ENCODE measurements around the gene GLDC.

The GLDC gene

DNA sequence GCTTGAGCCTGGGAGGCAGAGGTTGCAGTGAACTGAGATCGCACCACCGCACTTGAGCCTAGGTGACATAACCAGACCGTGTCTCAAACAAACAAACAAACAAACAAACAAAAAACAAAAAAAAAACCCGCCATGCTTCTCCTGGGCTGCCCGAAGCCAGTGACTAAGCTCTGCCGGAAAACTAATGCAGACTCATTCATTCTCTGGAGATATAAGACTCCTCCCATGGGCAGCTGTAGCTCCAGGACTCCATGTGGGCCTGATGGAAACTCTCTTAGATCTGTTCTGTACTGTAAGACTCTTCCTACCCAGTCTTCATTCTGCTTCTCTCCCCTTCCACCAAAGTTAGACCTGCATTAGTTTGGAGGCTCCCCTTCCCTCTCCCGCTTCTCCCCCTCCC, 11.1 kb downstream of the GLDC start:
- H3K27ac ChIP-seq (ENCODE audit: low read depth, low read length) = no peak overlapping the region
- TF ChIP-seq, protein P1, sequence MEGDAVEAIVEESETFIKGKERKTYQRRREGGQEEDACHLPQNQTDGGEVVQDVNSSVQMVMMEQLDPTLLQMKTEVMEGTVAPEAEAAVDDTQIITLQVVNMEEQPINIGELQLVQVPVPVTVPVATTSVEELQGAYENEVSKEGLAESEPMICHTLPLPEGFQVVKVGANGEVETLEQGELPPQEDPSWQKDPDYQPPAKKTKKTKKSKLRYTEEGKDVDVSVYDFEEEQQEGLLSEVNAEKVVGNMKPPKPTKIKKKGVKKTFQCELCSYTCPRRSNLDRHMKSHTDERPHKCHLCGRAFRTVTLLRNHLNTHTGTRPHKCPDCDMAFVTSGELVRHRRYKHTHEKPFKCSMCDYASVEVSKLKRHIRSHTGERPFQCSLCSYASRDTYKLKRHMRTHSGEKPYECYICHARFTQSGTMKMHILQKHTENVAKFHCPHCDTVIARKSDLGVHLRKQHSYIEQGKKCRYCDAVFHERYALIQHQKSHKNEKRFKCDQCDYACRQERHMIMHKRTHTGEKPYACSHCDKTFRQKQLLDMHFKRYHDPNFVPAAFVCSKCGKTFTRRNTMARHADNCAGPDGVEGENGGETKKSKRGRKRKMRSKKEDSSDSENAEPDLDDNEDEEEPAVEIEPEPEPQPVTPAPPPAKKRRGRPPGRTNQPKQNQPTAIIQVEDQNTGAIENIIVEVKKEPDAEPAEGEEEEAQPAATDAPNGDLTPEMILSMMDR (IDR thresholded peaks at IDR 0.05; ENCODE audit: insufficient read depth, low read length, poor library complexity, severe bottlenecking) = no peak
- TF ChIP-seq EZH2phosphoT487 (conservative IDR thresholded peaks at IDR 0.05; ENCODE audit: low read length) = no peak
- H2AFZ ChIP-seq (ENCODE audit: low read depth, low read length, severe bottlenecking) = no peak overlapping the region
- H3K36me3 ChIP-seq (ENCODE audit: low read length) = no peaks in the 10 kb centered on the region
- no peaks in the 10 kb centered on the region for H3K79me2 ChIP-seq (ENCODE audit: insufficient read depth, low read length)
- no peaks in the 10 kb centered on the region for H3K9me3 ChIP-seq (ENCODE audit: insufficient read depth, low read length)
- H3K9me2 ChIP-seq (replicated peaks; ENCODE audit: insufficient read depth, low read length) = no peaks in the 10 kb centered on the region
- H3K27me3 ChIP-seq (ENCODE audit: low read length) = no peaks in the 10 kb centered on the region
- H4K20me1 ChIP-seq (ENCODE audit: low read depth, low read length) = no peaks in the 10 kb centered on the region
- no peaks in the 10 kb centered on the region for H3F3A ChIP-seq (ENCODE audit: insufficient read depth)
- H3K9ac ChIP-seq (ENCODE audit: low read length) = no peak overlapping the region
- H3K4me3 ChIP-seq (ENCODE audit: insufficient read depth, low read length, poor library complexity, severe bottlenecking) = no peak overlapping the region
- H3K4me2 ChIP-seq (ENCODE audit: low read depth, low read length, poor library complexity, severe bottlenecking) = no peak overlapping the region

DNA sequence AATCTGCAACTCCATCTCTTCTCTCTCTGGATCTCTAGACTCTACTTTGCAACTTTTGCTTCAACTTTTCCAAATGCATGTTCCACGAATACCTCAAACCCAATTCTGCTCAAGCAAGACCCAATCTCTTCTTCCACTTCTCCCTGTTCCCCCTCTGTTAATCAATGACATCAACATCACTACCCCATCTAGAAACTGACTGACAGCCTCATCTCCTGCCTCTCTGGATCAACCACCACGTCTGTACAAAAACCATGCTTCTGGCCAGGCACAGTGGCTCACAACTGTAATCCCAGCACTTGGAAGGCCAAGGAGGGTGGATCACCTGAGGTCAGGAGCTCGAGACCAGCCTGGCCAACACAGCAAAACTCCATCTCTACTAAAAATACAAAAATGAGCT, 12.2 kb downstream of the GLDC start:
- no peaks in the 10 kb centered on the region for H3K9me2 ChIP-seq (replicated peaks; ENCODE audit: insufficient read depth, low read length)
- no peak for TF ChIP-seq EZH2phosphoT487 (conservative IDR thresholded peaks at IDR 0.05; ENCODE audit: low read length)
- TF ChIP-seq, protein P1 (IDR thresholded peaks at IDR 0.05; ENCODE audit: insufficient read depth, low read length, poor library complexity, severe bottlenecking) = no peak
- H3K79me2 ChIP-seq (ENCODE audit: insufficient read depth, low read length) = no peaks in the 10 kb centered on the region
- no peaks in the 10 kb centered on the region for H3K36me3 ChIP-seq (ENCODE audit: low read length)
- H3K4me2 ChIP-seq (ENCODE audit: low read depth, low read length, poor library complexity, severe bottlenecking) = no peak overlapping the region
- H2AFZ ChIP-seq (ENCODE audit: low read depth, low read length, severe bottlenecking) = no peak overlapping the region
- H3F3A ChIP-seq (ENCODE audit: insufficient read depth) = no peaks in the 10 kb centered on the region
- H3K27me3 ChIP-seq (ENCODE audit: low read length) = no peaks in the 10 kb centered on the region
- no peak overlapping the region for H3K27ac ChIP-seq (ENCODE audit: low read depth, low read length)
- H3K9me3 ChIP-seq (ENCODE audit: insufficient read depth, low read length) = no peaks in the 10 kb centered on the region
- no peak overlapping the region for H3K9ac ChIP-seq (ENCODE audit: low read length)
- H4K20me1 ChIP-seq (ENCODE audit: low read depth, low read length) = no peaks in the 10 kb centered on the region
- no peak overlapping the region for H3K4me3 ChIP-seq (ENCODE audit: insufficient read depth, low read length, poor library complexity, severe bottlenecking)

DNA sequence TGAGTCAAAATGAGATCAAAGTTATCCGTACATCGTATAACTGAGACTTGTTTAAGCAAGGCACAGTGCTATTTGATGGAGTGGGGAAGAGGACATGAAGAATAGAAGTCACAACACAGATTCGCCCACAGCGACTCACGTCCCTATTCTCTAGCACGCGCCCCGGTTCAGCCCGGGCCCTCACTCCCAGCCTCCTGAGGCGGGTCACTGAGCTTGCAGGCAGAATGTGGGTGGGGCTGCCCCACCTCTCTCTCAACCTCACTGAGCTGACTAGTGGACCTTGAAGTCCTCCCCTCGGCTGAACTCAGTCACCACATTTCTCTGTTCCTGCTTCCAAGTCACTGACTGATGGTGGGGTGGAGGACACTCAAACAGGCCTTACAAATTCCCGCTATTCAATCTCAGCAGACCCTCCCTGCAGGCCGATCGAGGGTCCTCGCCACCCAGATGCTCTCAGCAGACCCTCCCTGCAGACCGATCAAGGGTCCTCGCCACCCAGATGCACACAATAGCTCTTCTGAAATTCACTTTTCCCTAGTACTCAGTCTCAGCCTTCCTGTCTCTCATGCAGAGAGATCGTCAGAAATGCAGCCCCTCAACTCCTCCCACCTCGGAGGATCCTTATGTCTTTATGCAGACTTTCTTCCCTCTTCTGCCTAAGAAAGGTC, 12.9 kb downstream of the GLDC start:
- no peak overlapping the region for H2AFZ ChIP-seq (ENCODE audit: low read depth, low read length, severe bottlenecking)
- no peak overlapping the region for H3K4me2 ChIP-seq (ENCODE audit: low read depth, low read length, poor library complexity, severe bottlenecking)
- H3K79me2 ChIP-seq (ENCODE audit: insufficient read depth, low read length) = no peaks in the 10 kb centered on the region

More for the DNA sequence above, 12.9 kb downstream of the GLDC start:
- H4K20me1 ChIP-seq (ENCODE audit: low read depth, low read length) = no peaks in the 10 kb centered on the region
- H3K9me3 ChIP-seq (ENCODE audit: insufficient read depth, low read length) = no peaks in the 10 kb centered on the region
- H3K4me3 ChIP-seq (ENCODE audit: insufficient read depth, low read length, poor library complexity, severe bottlenecking) = no peak overlapping the region
- TF ChIP-seq EZH2phosphoT487 (conservative IDR thresholded peaks at IDR 0.05; ENCODE audit: low read length) = no peak
- TF ChIP-seq, protein P1 (IDR thresholded peaks at IDR 0.05; ENCODE audit: insufficient read depth, low read length, poor library complexity, severe bottlenecking) = no peak
- H3K27ac ChIP-seq (ENCODE audit: low read depth, low read length) = no peak overlapping the region
- no peak overlapping the region for H3K9ac ChIP-seq (ENCODE audit: low read length)
- no peaks in the 10 kb centered on the region for H3F3A ChIP-seq (ENCODE audit: insufficient read depth)
- H3K36me3 ChIP-seq (ENCODE audit: low read length) = no peaks in the 10 kb centered on the region
- H3K9me2 ChIP-seq (replicated peaks; ENCODE audit: insufficient read depth, low read length) = no peaks in the 10 kb centered on the region
- no peaks in the 10 kb centered on the region for H3K27me3 ChIP-seq (ENCODE audit: low read length)

Measured in SU-DHL-6 (cell line).